Mammary microvascular endothelial cell (primary cell): ENCODE results near the gene APOBEC3G. TPM values are rescaled to one million over a fixed set of nuclear protein-coding genes. Genes with fewer than 3 reads are reported as not detected.

Source experiments
- total RNA-seq: library from RNA; depleted of rRNA; stranded (reverse); fragments of >200 nt; gene quantifications from 2 replicates; pipeline ENCODE4 v1.2.3, GENCODE V29; 2015

The APOBEC3G gene
- 9.7 and 11.9 TPM in 2 replicates for total RNA-seq

GRCh38 chr22:39077026-39077840 is at the start of gene APOBEC3G:
APOBEC3G (plus strand) TSS chr22:39077275; CDS start chr22:39077362, 87 bp downstream.

GRCh38 chr22:39040538-39041296 is 36.4 kb upstream of the APOBEC3G start, which contains the start of gene APOBEC3F:
APOBEC3F (plus strand) TSS chr22:39040864; CDS start chr22:39040961, 97 bp downstream.

GRCh38 chr22:39097098-39098020 is 20.3 kb downstream of the APOBEC3G start, which contains the start of gene APOBEC3H:
APOBEC3H (plus strand) TSS chr22:39097244; CDS start chr22:39100279, 3,035 bp downstream.

Other genes with a start within 250 kb of the APOBEC3G start
- 0.05 and 0.07 TPM in 2 replicates for gene NPTXR, start 233.2 kb upstream of the APOBEC3G start, total RNA-seq
- gene CBX6, start 205.1 kb upstream of the APOBEC3G start, total RNA-seq = 39.9 and 41.7 TPM in 2 replicates
- gene APOBEC3A, start 119.7 kb upstream of the APOBEC3G start, total RNA-seq = not detected in 2 replicates
- gene APOBEC3B, start 94.9 kb upstream of the APOBEC3G start, total RNA-seq = 19.7 and 25.1 TPM in 2 replicates
- 8.4 and 8.6 TPM in 2 replicates for gene APOBEC3C, start 63.0 kb upstream of the APOBEC3G start, total RNA-seq
- gene APOBEC3D, start 56.1 kb upstream of the APOBEC3G start, total RNA-seq = 2.4 TPM in 2 replicates
- 6.9 and 10.6 TPM in 2 replicates for gene APOBEC3F, start 36.4 kb upstream of the APOBEC3G start, total RNA-seq
- 0.20 and 7.1 TPM in 2 replicates for gene APOBEC3H, start 20.0 kb downstream of the APOBEC3G start, total RNA-seq
- 1.6 and 2.1 TPM in 2 replicates for gene CBX7, start 75.4 kb downstream of the APOBEC3G start, total RNA-seq
- 172 and 190 TPM in 2 replicates for gene PDGFB, start 167.7 kb downstream of the APOBEC3G start, total RNA-seq
- gene RPL3, start 242.3 kb downstream of the APOBEC3G start, total RNA-seq = 1,508 and 1,636 TPM in 2 replicates